ENCODE results near the gene TPM2.

GRCh38 chr9:35690614-35691333, 1.0 kb upstream of the TPM2 start:
- TF ChIP-seq CTCF (IDR thresholded peaks at IDR 0.05) = no peak
- TF ChIP-seq POLR2A (IDR thresholded peaks at IDR 0.05) = peak; percentile 79
- TF ChIP-seq POLR2AphosphoS5 (IDR thresholded peaks at IDR 0.05) = peak; percentile 82

Data from gastroesophageal sphincter (tissue), 3 donors.